Endothelial cell of umbilical vein (primary cell): Measurements from ENCODE around the gene CELF2. TPM values are rescaled to one million over a fixed set of nuclear protein-coding genes. Genes with fewer than 3 reads are reported as not detected.

Experiments
- BruUV-seq: library from RNA; stranded (reverse); fragments of 400-500 nt; replicated peaks from 2 replicates; lab custom pipeline; 2021; lab: Mats Ljungman, UMichigan
- CTCF ChIA-PET: fragments of 300-600, 350-600 bp; sonication (Branson Sonifier 250); formaldehyde crosslinking; loops from one replicate; lab custom pipeline; 2021; ENCODE audit warnings: antibody characterized with exemption, inconsistent platforms; lab: Charles Lee
- POLR2A ChIA-PET: fragments of 300-600, 350-600 bp; sonication (Branson Sonifier 250); formaldehyde crosslinking; loops from one replicate; lab custom pipeline; 2021; ENCODE audit warnings: antibody characterized with exemption, inconsistent platforms; lab: Charles Lee
- DNase-seq: peaks from one replicate; pipeline ENCODE4 v3.0.0-alpha.2; 2011; ENCODE audit warnings: low read depth, low spot score
- FAIRE-seq: peaks from 2 replicates; lab custom pipeline; 2011; peaks lifted over from hg19 to GRCh38; lab: Jason Lieb, UNC
- H2AFZ ChIP-seq: 2 replicates; pipeline ENCODE4 v1.6.0; 2012; ENCODE audit warnings: low read depth, low read length, control low read depth, inconsistent platforms
- H3K27ac ChIP-seq: 2 replicates; pipeline ENCODE4 v1.5.1; 2011; ENCODE audit warnings: low read depth, mild to moderate bottlenecking, control low read depth, low read length, moderate library complexity; ENCODE audit not compliant: insufficient read depth
- H3K27me3 ChIP-seq, 2 experiments: 2 replicates each; pipeline versions ENCODE4 v1.6.0 to v1.6.1; 2011; ENCODE audit warnings: low read length in 2 of 2, mixed read lengths in 1 of 2; ENCODE audit not compliant: control insufficient read depth in 2 of 2, insufficient read depth in 2 of 2
- H3K36me3 ChIP-seq, 2 experiments: 2 replicates in 1 of 2; 3 replicates in 1 of 2; pipeline ENCODE4 v1.5.1; 2011; ENCODE audit warnings: low read length in 2 of 2, mild to moderate bottlenecking in 1 of 2, moderate library complexity in 1 of 2; ENCODE audit not compliant: control insufficient read depth in 2 of 2, insufficient read depth in 2 of 2; ENCODE audit errors: extremely low read depth in 1 of 2
- H3K4me1 ChIP-seq: 3 replicates; pipeline ENCODE4 v1.5.1; 2011; ENCODE audit warnings: mild to moderate bottlenecking, low read length; ENCODE audit not compliant: control insufficient read depth, insufficient read depth; ENCODE audit errors: extremely low read depth
- H3K4me2 ChIP-seq: 2 replicates; pipeline ENCODE4 v1.6.1; 2011; ENCODE audit warnings: low read length, control low read depth, mixed read lengths; ENCODE audit not compliant: insufficient read depth
- H3K4me3 ChIP-seq, 3 experiments: fragments of 200-600 bp in 1 of 3; sonication (generic), shearing (Covaris generic) in 1 of 3; replicated peaks in 1 of 3; 2 replicates each; pipeline ENCODE4 v1.5.1; 2011 to 2016; ENCODE audit warnings: control low read depth in 3 of 3, low read length in 3 of 3, mild to moderate bottlenecking in 2 of 3, inconsistent platforms in 1 of 3, low read depth in 1 of 3, moderate library complexity in 1 of 3; ENCODE audit not compliant: insufficient read depth in 1 of 3
- H3K79me2 ChIP-seq: 2 replicates; pipeline ENCODE4 v1.6.0; 2012; ENCODE audit warnings: low read length, inconsistent platforms; ENCODE audit not compliant: control insufficient read depth, insufficient read depth
- H3K9ac ChIP-seq: replicated peaks from 2 replicates; pipeline ENCODE3; 2011; ENCODE audit warnings: low read length, control low read depth; ENCODE audit not compliant: insufficient read depth; ENCODE audit errors: extremely low read depth
- H3K9me1 ChIP-seq: replicated peaks from 3 replicates; pipeline ENCODE4 v1.6.0; 2011; ENCODE audit warnings: mild to moderate bottlenecking, low read length; ENCODE audit not compliant: control insufficient read depth, insufficient read depth; ENCODE audit errors: extremely low read depth
- H3K9me3 ChIP-seq: replicated peaks from 2 replicates; pipeline ENCODE4 v1.5.1; 2012; ENCODE audit warnings: low read length, inconsistent platforms; ENCODE audit not compliant: control insufficient read depth, insufficient read depth
- H4K20me1 ChIP-seq: replicated peaks from 2 replicates; pipeline ENCODE3; 2011; ENCODE audit warnings: mild to moderate bottlenecking, low read length; ENCODE audit not compliant: control insufficient read depth, insufficient read depth; ENCODE audit errors: extremely low read depth
- CTCF ChIP-seq, 2 donors: IDR thresholded peaks; 1 replicate in 1 of 2; 2 replicates in 1 of 2; pipeline ENCODE4 v1.5.1; 2011; ENCODE audit warnings: low read length in 2 of 2, mild to moderate bottlenecking in 2 of 2, moderate library complexity in 2 of 2, control low read depth in 1 of 2, inconsistent platforms in 1 of 2, low read depth in 1 of 2; ENCODE audit not compliant: insufficient read depth in 1 of 2; ENCODE audit errors: extremely low read depth in 1 of 2
- EZH2 ChIP-seq: IDR thresholded peaks from 2 replicates; pipeline ENCODE4 v1.6.1; 2012; ENCODE audit warnings: borderline replicate concordance, low read depth, mild to moderate bottlenecking, moderate library complexity, low read length, inconsistent platforms; ENCODE audit not compliant: severe bottlenecking
- FOS ChIP-seq: IDR thresholded peaks from 2 replicates; pipeline ENCODE4 v1.6.1; 2011; ENCODE audit warnings: mild to moderate bottlenecking, low read length, moderate library complexity, borderline replicate concordance; ENCODE audit not compliant: insufficient read depth
- GATA2 ChIP-seq: IDR thresholded peaks from 2 replicates; pipeline ENCODE4 v1.7.0; 2011; ENCODE audit warnings: low read depth, mild to moderate bottlenecking, moderate library complexity, mixed read lengths, low read length; ENCODE audit not compliant: insufficient read length, insufficient read depth
- JUN ChIP-seq: IDR thresholded peaks from 2 replicates; pipeline ENCODE4 v1.6.1; 2011; ENCODE audit warnings: borderline replicate concordance, low read depth; ENCODE audit not compliant: insufficient read length, insufficient read depth
- MAX ChIP-seq: IDR thresholded peaks from 2 replicates; pipeline ENCODE4 v1.6.1; 2011; ENCODE audit not compliant: insufficient read depth, insufficient read length
- MYC ChIP-seq: IDR thresholded peaks from one replicate; pipeline ENCODE4 v1.6.1; 2011; ENCODE audit warnings: mild to moderate bottlenecking, low read depth, low read length
- POLR2A ChIP-seq: IDR thresholded peaks from 2 replicates; pipeline ENCODE4 v1.6.1; 2012; ENCODE audit warnings: low read depth, mild to moderate bottlenecking, control low read depth, low read length
- POLR2AphosphoS5 ChIP-seq: IDR thresholded peaks from 2 replicates; pipeline ENCODE4 v1.6.1; 2012; ENCODE audit warnings: low read depth, mild to moderate bottlenecking, control low read depth, low read length, moderate library complexity; ENCODE audit not compliant: insufficient read depth
- dilution Hi-C: fragments of 300-500 bp; cut with MboI; formaldehyde crosslinking; loops from one replicate; pipeline ENCODE4 v1.15.0; 2019; ENCODE audit warnings: low sequenced_read_pairs; ENCODE audit not compliant: extremely low pct_ligation_motif_present
- intact Hi-C: fragments of 100-400 bp; cut with micrococcal nuclease; formaldehyde crosslinking; loops from one replicate; pipeline ENCODE4 v1.10.0; 2022
- polyA plus RNA-seq, 4 experiments: library from polyadenylated mRNA; depleted of rRNA in 3 of 4; stranded (reverse) in 3 of 4; unstranded in 1 of 4; fragments of >200 nt; gene quantifications; 2 replicates each; pipeline versions ENCODE4 v1.2.1 to v1.2.3, GENCODE V29; 2011 to 2012; ENCODE audit warnings: missing spikeins in 1 of 4
- total RNA-seq: library from RNA; stranded (reverse); gene quantifications from 2 replicates; pipeline ENCODE4 v1.2.3, GENCODE V29; 2021

Gene CELF2
- total and polyA plus RNA-seq, 2 donors (not counting 3 experiments of a cell fraction or from before 2014, with no cell fraction given): 21.6 to 42.6 TPM

GRCh38 chr10:11175823-11176243 lies 158.2 kb downstream of the CELF2 start:
- no peaks in the 10 kb centered on the region for H3K9me1 ChIP-seq
- no peaks in the 10 kb centered on the region for H4K20me1 ChIP-seq
- CTCF ChIA-PET: no interaction called here
- H3K9me3 ChIP-seq: no peaks in the 10 kb centered on the region
- peaks cover 6% of the 10 kb centered on the region for H3K4me1 ChIP-seq
- intact Hi-C loops: no loop called here
- dilution Hi-C loops: no loop called here
- FAIRE-seq (no peak), DNase-seq (no peak)
- H3K4me3 ChIP-seq: no peak overlapping the region
- TF ChIP-seq CTCF (IDR thresholded peaks at IDR 0.05; ENCODE audit: extremely low read depth in 1 of 2, insufficient read depth in 1 of 2, low read depth in 1 of 2, low read length in 2 of 2) (no peak), POLR2A (no peak), FOS (no peak), MYC (no peak), EZH2 (no peak), JUN (no peak), MAX (no peak), GATA2 (no peak), POLR2AphosphoS5 (no peak)
- H3K9ac ChIP-seq: no peak overlapping the region
- no peaks in the 10 kb centered on the region for H3K79me2 ChIP-seq
- no peaks in the 10 kb centered on the region for H3K36me3 ChIP-seq
- POLR2A ChIA-PET: no interaction called here
- BruUV-seq: no TSS peak
- H3K27ac ChIP-seq: no peak overlapping the region
- no peak overlapping the region for H3K4me2 ChIP-seq
- H3K27me3 ChIP-seq: no peaks in the 10 kb centered on the region
- no peak overlapping the region for H2AFZ ChIP-seq
